Natural killer cell (primary cell): ENCODE results near the gene RRN3. TPM values are rescaled to one million over a fixed set of nuclear protein-coding genes. Genes with fewer than 3 reads are reported as not detected.
"Not testable (repeated sequence)": the region's sequence is repeated elsewhere in the genome, so short reads cannot be mapped to it uniquely, and the experiment has no call there.

Source experiments
- ATAC-seq, 3 donors: fragments of 150-1000 bp in 2 of 3; fragments of 200-7000 bp in 1 of 3; cut with Tn5 transposase; 1 replicate in 1 of 3; 2 replicates in 2 of 3; pipeline ENCODE4 v1.10.0; 2021; ENCODE audit warnings: mild to moderate bottlenecking in 2 of 3, moderate library complexity in 2 of 3
- DNase-seq, 2 donors: peaks; one replicate each; pipeline versions ENCODE4 v3.0.0 to v3.0.0-alpha.2; 2013 to 2021; ENCODE audit warnings: mixed read lengths in 1 of 2
- H3K27ac ChIP-seq: one replicate; pipeline ENCODE4 v1.5.1; 2013; ENCODE audit warnings: mild to moderate bottlenecking, low read length
- H3K27me3 ChIP-seq: one replicate; pipeline ENCODE4 v1.6.1; 2013; ENCODE audit warnings: low read length; ENCODE audit not compliant: control insufficient read depth, insufficient read depth
- H3K36me3 ChIP-seq: one replicate; pipeline ENCODE4 v1.6.1; 2013; ENCODE audit warnings: low read length; ENCODE audit not compliant: control insufficient read depth, insufficient read depth
- H3K4me1 ChIP-seq: one replicate; pipeline ENCODE4 v1.6.1; 2013; ENCODE audit warnings: low read length; ENCODE audit not compliant: control insufficient read depth, insufficient read depth
- H3K4me3 ChIP-seq: one replicate; pipeline ENCODE4 v1.5.1; 2013; ENCODE audit warnings: low read length
- H3K9me3 ChIP-seq: one replicate; pipeline ENCODE4 v1.6.1; 2013; ENCODE audit warnings: low read length; ENCODE audit not compliant: control insufficient read depth, insufficient read depth
- H3K27ac Mint-ChIP-seq, 2 donors: one replicate each; pipeline ENCODE4 v1.8.0; 2022; ENCODE audit warnings: mild to moderate bottlenecking in 2 of 2, mixed read lengths in 2 of 2, moderate library complexity in 1 of 2
- H3K27me3 Mint-ChIP-seq, 2 donors: one replicate each; pipeline ENCODE4 v1.8.0; 2022; ENCODE audit warnings: low read depth in 2 of 2, mixed read lengths in 2 of 2
- H3K36me3 Mint-ChIP-seq: one replicate; pipeline ENCODE4 v1.8.0; 2022; ENCODE audit warnings: mixed read lengths
- H3K4me1 Mint-ChIP-seq, 2 donors: one replicate each; pipeline ENCODE4 v1.8.0; 2022; ENCODE audit warnings: mixed read lengths in 2 of 2
- H3K4me3 Mint-ChIP-seq: one replicate; pipeline ENCODE4 v1.8.0; 2022; ENCODE audit warnings: mild to moderate bottlenecking, moderate library complexity, mixed read lengths
- H3K9me3 Mint-ChIP-seq, 2 donors: one replicate each; pipeline ENCODE4 v1.8.0; 2022; ENCODE audit warnings: mixed read lengths in 2 of 2
- WGBS: methylation state at CpG from one replicate; pipeline ENCODE4 v1.1.7; 2013; ENCODE audit warnings: missing lambda C conversion rate; ENCODE audit not compliant: insufficient coverage; 5-methylcytosine and 5-hydroxymethylcytosine counted together
- intact Hi-C: fragments of 100-400 bp; cut with micrococcal nuclease; formaldehyde crosslinking; loops from one replicate; pipeline ENCODE4 v1.14.2; 2022
- total RNA-seq, 4 donors: library from RNA; stranded (reverse); fragments of 120-200 nt in 1 of 4; gene quantifications; one replicate each; pipeline versions ENCODE4 v1.2.3 to v1.2.4, GENCODE V29; 2013 to 2022
- TF ChIP-seq, protein P1 (sequence below): fragments of 200-600 bp; IDR thresholded peaks from one replicate; pipeline ENCODE4 v1.8.0; 2022; ENCODE audit warnings: antibody characterized with exemption

RRN3 gene
- total RNA-seq, 3 donors from 2014 or later (not counting 1 experiment from before 2014, with no cell fraction given), result 40.8 to 45.3 (median 43.4) TPM

DNA sequence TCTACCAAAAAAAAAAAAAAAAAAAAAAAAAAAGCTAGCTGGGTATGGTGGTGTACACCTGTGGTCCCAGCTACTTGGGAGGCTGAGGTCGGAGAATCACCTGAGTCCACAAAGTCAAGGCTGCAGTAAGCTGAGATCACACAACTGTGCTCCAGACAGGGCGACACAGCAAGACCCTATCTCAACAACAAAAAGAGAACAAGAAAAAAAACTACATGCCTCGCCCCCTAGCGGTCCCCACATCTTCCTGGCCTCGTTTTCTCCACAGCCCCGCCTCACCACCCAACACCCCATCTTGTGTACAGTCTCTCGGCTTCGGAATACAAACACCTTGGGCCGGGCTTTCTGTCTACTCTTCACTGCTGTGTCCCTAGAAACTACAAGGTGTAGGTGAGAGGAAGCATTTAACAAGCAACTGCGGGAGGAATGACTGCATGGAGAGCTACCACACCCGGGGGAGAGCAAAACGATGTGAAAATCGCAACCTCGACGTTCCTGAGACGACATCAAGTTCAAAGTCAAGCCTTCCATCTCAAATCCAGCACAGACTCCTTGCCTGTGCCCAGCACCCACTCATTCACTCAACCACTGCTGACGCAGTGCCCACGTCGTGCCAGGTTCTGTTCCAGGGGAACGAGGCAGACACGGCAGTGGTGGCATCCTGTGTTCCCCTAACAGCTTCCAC is 47.2 kb downstream of the RRN3 start:
- H3K4me3 ChIP-seq, result no peak overlapping the region
- H3K4me1 ChIP-seq, result no peaks in the 10 kb centered on the region
- TF ChIP-seq, protein P1, sequence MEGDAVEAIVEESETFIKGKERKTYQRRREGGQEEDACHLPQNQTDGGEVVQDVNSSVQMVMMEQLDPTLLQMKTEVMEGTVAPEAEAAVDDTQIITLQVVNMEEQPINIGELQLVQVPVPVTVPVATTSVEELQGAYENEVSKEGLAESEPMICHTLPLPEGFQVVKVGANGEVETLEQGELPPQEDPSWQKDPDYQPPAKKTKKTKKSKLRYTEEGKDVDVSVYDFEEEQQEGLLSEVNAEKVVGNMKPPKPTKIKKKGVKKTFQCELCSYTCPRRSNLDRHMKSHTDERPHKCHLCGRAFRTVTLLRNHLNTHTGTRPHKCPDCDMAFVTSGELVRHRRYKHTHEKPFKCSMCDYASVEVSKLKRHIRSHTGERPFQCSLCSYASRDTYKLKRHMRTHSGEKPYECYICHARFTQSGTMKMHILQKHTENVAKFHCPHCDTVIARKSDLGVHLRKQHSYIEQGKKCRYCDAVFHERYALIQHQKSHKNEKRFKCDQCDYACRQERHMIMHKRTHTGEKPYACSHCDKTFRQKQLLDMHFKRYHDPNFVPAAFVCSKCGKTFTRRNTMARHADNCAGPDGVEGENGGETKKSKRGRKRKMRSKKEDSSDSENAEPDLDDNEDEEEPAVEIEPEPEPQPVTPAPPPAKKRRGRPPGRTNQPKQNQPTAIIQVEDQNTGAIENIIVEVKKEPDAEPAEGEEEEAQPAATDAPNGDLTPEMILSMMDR, result no peak
- intact Hi-C loops, result no loop called here
- H3K27me3 ChIP-seq, result no peaks in the 10 kb centered on the region
- H3K9me3 ChIP-seq, result no peaks in the 10 kb centered on the region
- H3K9me3 Mint-ChIP-seq, result no peaks in the 10 kb centered on the region
- ATAC-seq (no peak), DNase-seq (no peak)
- H3K36me3 Mint-ChIP-seq, result no peaks in the 10 kb centered on the region
- H3K4me3 Mint-ChIP-seq, result no peak overlapping the region
- 96% methylated on average over 21 of the region's 21 CpGs for WGBS
- no peak overlapping the region for H3K27ac Mint-ChIP-seq
- H3K4me1 Mint-ChIP-seq, result peaks cover 1% of the 10 kb centered on the region in 2 donors
- H3K27ac ChIP-seq, result no peak overlapping the region
- H3K27me3 Mint-ChIP-seq, result no peaks in the 10 kb centered on the region
- H3K36me3 ChIP-seq, result peaks cover 4% of the 10 kb centered on the region

- H3K27ac Mint-ChIP-seq, H3K9me3 Mint-ChIP-seq, H3K27me3 ChIP-seq, DNase-seq, H3K4me1 ChIP-seq, H3K27ac ChIP-seq, H3K4me3 Mint-ChIP-seq, H3K9me3 ChIP-seq, H3K4me1 Mint-ChIP-seq, intact Hi-C loops, H3K4me3 ChIP-seq, ATAC-seq, H3K36me3 Mint-ChIP-seq, H3K27me3 Mint-ChIP-seq: not testable (repeated sequence)
- over 99% methylated on average over 9 of the region's 9 CpGs for WGBS
- H3K36me3 ChIP-seq, result peaks cover 14% of the 10 kb centered on the region
These were observed 48.8 kb downstream of the RRN3 start for GRCh38 chr16:15045270-15045669.

DNA sequence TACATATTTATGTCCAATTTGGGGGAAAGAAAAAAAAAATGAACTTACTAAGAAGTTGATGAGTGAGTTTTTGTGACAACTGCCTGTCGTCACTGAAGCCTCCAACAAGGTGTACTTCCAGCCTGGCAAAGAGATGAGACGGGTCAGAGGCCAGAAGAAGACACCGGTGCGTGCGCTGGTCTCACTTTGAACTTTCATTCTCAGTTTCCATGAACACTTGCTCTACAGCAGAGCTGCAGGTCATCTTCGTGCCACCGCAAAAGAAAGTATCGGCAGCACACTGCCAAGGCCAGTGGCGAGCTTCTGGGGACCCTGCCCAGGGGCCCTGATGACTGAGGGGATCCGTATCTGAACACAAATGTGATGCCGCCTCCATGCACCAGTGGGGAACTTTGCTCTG is 49.8 kb downstream of the RRN3 start:
- Histone ChIP-seq H3K9me3 (no peaks in the 10 kb centered on the region), H3K27ac (no peak overlapping the region), H3K4me1 (no peaks in the 10 kb centered on the region), H3K4me3 (no peak overlapping the region), H3K27me3 (no peaks in the 10 kb centered on the region), H3K36me3 (peaks cover 22% of the 10 kb centered on the region)
- 93% methylated on average over 11 of the region's 11 CpGs for WGBS
- ATAC-seq (no peak), DNase-seq (no peak)
- intact Hi-C loops, result no loop called here
- no peak overlapping the region for H3K27ac Mint-ChIP-seq
- H3K36me3 Mint-ChIP-seq, result no peaks in the 10 kb centered on the region
- TF ChIP-seq, protein P1, result no peak
- no peaks in the 10 kb centered on the region for H3K27me3 Mint-ChIP-seq
- H3K9me3 Mint-ChIP-seq, result no peaks in the 10 kb centered on the region
- no peak overlapping the region for H3K4me3 Mint-ChIP-seq
- H3K4me1 Mint-ChIP-seq, result peaks cover 4 to 5% of the 10 kb centered on the region in 2 donors

DNA sequence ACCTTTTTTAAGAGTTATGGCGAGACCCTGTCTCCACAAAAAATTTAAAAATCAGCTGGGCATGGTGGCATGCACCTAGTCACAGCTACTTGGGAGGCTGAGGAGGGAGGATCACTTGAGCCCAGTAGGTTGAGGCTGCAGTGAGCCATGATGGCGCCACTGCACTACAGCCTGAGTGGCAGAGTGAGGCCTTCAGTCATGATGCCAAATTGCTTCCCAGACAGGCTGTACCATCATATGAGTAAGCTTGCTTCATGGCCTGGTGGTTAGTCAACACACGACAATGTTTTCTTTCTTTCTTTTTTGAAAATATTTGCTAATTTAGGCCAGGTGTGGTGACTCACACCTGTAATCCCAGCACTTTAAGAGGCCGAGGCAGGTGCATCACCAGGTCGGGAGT is 50.7 kb downstream of the RRN3 start:
- Mint-ChIP-seq H3K27me3 (no peaks in the 10 kb centered on the region), H3K9me3 (no peaks in the 10 kb centered on the region), H3K4me3 (no peak overlapping the region), H3K36me3 (no peaks in the 10 kb centered on the region), H3K27ac (no peak overlapping the region), H3K4me1 (peaks cover 4 to 5% of the 10 kb centered on the region in 2 donors)
- Histone ChIP-seq H3K4me1 (no peaks in the 10 kb centered on the region), H3K9me3 (no peaks in the 10 kb centered on the region), H3K36me3 (peaks cover 28% of the 10 kb centered on the region), H3K27me3 (no peaks in the 10 kb centered on the region), H3K4me3 (no peak overlapping the region), H3K27ac (no peak overlapping the region)
- intact Hi-C loops, result no loop called here
- TF ChIP-seq, protein P1, result no peak
- ATAC-seq (no peak), DNase-seq (no peak)
- 100% methylated on average over 5 of the region's 5 CpGs for WGBS
